Panc1 (cell line): ENCODE results near the gene CD5L. TPM values are rescaled to one million over a fixed set of nuclear protein-coding genes. Genes with fewer than 3 reads are reported as not detected.

Experiments
- ATAC-seq: fragments of 200-7000 bp; cut with Tn5 transposase; 2 replicates; pipeline ENCODE4 v1.9.1; 2020; ENCODE audit warnings: mild to moderate bottlenecking, moderate library complexity
- BruUV-seq: library from RNA; stranded (reverse); fragments of 400-500 nt; replicated peaks from 2 replicates; lab custom pipeline; 2021; lab: Mats Ljungman, UMichigan
- CTCF ChIA-PET: fragments of 300-600 bp; sonication (Branson Sonifier 250); formaldehyde crosslinking; loops from one replicate; lab custom pipeline; 2022; ENCODE audit warnings: antibody characterized with exemption; lab: Charles Lee
- POLR2A ChIA-PET: fragments of 300-600 bp; sonication (Branson Sonifier 250); formaldehyde crosslinking; loops from one replicate; lab custom pipeline; 2022; ENCODE audit warnings: antibody characterized with exemption; lab: Charles Lee
- DNase-seq: peaks from one replicate; pipeline ENCODE4 v3.0.0-alpha.2; 2010; ENCODE audit warnings: low read depth, low spot score
- H3K27ac ChIP-seq: 2 replicates; pipeline ENCODE4 v1.5.1; 2011; ENCODE audit warnings: mild to moderate bottlenecking, low read length, inconsistent platforms
- H3K27me3 ChIP-seq: fragments of 200-500 bp; sonication (Bioruptor generic); 2 replicates; pipeline ENCODE4 v1.6.0; 2014; ENCODE audit warnings: low read length, inconsistent platforms; ENCODE audit not compliant: control insufficient read depth, insufficient read depth
- H3K36me3 ChIP-seq: fragments of 200-500 bp; sonication (Bioruptor generic); 2 replicates; pipeline ENCODE4 v1.5.1; 2014; ENCODE audit warnings: inconsistent platforms, mild to moderate bottlenecking, low read length, moderate library complexity; ENCODE audit not compliant: control insufficient read depth, insufficient read depth
- H3K4me1 ChIP-seq: 2 replicates; pipeline ENCODE4 v1.5.1; 2011; ENCODE audit warnings: inconsistent platforms, mild to moderate bottlenecking, low read length, moderate library complexity; ENCODE audit not compliant: control insufficient read depth, insufficient read depth
- H3K4me3 ChIP-seq, 2 experiments: 2 replicates each; pipeline ENCODE4 v1.5.1; 2011 to 2012; ENCODE audit warnings: low read depth in 2 of 2, low read length in 2 of 2, mild to moderate bottlenecking in 2 of 2, inconsistent platforms in 1 of 2, moderate library complexity in 1 of 2
- H3K9me3 ChIP-seq: fragments of 200-500 bp; sonication (Bioruptor generic); 2 replicates; pipeline ENCODE4 v1.5.1; 2014; ENCODE audit warnings: low read depth, mild to moderate bottlenecking, inconsistent platforms, low read length, moderate library complexity; ENCODE audit not compliant: control insufficient read depth, insufficient read depth
- POLR2AphosphoS5 ChIP-seq: IDR thresholded peaks from 2 replicates; pipeline ENCODE4 v1.6.1; 2012; ENCODE audit warnings: mild to moderate bottlenecking, low read depth, low read length, moderate library complexity
- SIN3A ChIP-seq: IDR thresholded peaks from 2 replicates; pipeline ENCODE4 v1.6.1; 2012; ENCODE audit warnings: low read depth, mild to moderate bottlenecking, low read length, moderate library complexity, borderline replicate concordance; ENCODE audit not compliant: insufficient read depth
- TCF7L2 ChIP-seq: IDR thresholded peaks from 2 replicates; pipeline ENCODE4 v1.6.1; 2011; ENCODE audit warnings: mild to moderate bottlenecking, low read depth, low read length, inconsistent platforms
- in situ Hi-C: cut with HindIII; loops from 2 replicates; pipeline ENCODE4 v1.10.0; 2016; ENCODE audit warnings: low sequenced_read_pairs, low pct_unique_long_range_greater_than_20kb
- intact Hi-C: fragments of 100-400 bp; cut with micrococcal nuclease; formaldehyde crosslinking; loops from one replicate; pipeline ENCODE4 v1.10.0; 2022; ENCODE audit not compliant: unreplicated experiment
- total RNA-seq: library from RNA; stranded (reverse); gene quantifications from one replicate; pipeline ENCODE4 v1.2.1, GENCODE V29; 2021; ENCODE audit not compliant: unreplicated experiment
- TF ChIP-seq, protein P1 (sequence below), 2 experiments: IDR thresholded peaks; 2 replicates each; pipeline ENCODE4 v1.6.1; 2011 to 2012; ENCODE audit warnings: low read depth in 2 of 2, control low read depth in 1 of 2, low read length in 1 of 2, mild to moderate bottlenecking in 1 of 2, moderate library complexity in 1 of 2; ENCODE audit not compliant: insufficient read depth in 1 of 2
- TF ChIP-seq, protein P2 (sequence below): fragments of 450-650 bp; IDR thresholded peaks from 2 replicates; pipeline ENCODE4 v1.5.1; 2017; ENCODE audit warnings: mild to moderate bottlenecking

Gene CD5L
- total RNA-seq, 1 experiment from 2014 or later = not detected

- ChIA-PET POLR2A (no interaction called here), CTCF (no interaction called here)
- ATAC-seq (no peak), DNase-seq (no peak)
- Histone ChIP-seq H3K27me3 (no peaks in the 10 kb centered on the region), H3K27ac (no peak overlapping the region), H3K4me1 (no peaks in the 10 kb centered on the region), H3K9me3 (no peaks in the 10 kb centered on the region), H3K4me3 (no peak overlapping the region), H3K36me3 (no peaks in the 10 kb centered on the region)
- intact Hi-C loops = no loop called here
- in situ Hi-C loops = no loop called here
- BruUV-seq = no TSS peak
- TF ChIP-seq, protein P1, sequence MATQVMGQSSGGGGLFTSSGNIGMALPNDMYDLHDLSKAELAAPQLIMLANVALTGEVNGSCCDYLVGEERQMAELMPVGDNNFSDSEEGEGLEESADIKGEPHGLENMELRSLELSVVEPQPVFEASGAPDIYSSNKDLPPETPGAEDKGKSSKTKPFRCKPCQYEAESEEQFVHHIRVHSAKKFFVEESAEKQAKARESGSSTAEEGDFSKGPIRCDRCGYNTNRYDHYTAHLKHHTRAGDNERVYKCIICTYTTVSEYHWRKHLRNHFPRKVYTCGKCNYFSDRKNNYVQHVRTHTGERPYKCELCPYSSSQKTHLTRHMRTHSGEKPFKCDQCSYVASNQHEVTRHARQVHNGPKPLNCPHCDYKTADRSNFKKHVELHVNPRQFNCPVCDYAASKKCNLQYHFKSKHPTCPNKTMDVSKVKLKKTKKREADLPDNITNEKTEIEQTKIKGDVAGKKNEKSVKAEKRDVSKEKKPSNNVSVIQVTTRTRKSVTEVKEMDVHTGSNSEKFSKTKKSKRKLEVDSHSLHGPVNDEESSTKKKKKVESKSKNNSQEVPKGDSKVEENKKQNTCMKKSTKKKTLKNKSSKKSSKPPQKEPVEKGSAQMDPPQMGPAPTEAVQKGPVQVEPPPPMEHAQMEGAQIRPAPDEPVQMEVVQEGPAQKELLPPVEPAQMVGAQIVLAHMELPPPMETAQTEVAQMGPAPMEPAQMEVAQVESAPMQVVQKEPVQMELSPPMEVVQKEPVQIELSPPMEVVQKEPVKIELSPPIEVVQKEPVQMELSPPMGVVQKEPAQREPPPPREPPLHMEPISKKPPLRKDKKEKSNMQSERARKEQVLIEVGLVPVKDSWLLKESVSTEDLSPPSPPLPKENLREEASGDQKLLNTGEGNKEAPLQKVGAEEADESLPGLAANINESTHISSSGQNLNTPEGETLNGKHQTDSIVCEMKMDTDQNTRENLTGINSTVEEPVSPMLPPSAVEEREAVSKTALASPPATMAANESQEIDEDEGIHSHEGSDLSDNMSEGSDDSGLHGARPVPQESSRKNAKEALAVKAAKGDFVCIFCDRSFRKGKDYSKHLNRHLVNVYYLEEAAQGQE (IDR thresholded peaks at IDR 0.05; ENCODE audit: insufficient read depth in 1 of 2, low read depth in 2 of 2, low read length in 1 of 2) = no peak
- TF ChIP-seq, protein P2, sequence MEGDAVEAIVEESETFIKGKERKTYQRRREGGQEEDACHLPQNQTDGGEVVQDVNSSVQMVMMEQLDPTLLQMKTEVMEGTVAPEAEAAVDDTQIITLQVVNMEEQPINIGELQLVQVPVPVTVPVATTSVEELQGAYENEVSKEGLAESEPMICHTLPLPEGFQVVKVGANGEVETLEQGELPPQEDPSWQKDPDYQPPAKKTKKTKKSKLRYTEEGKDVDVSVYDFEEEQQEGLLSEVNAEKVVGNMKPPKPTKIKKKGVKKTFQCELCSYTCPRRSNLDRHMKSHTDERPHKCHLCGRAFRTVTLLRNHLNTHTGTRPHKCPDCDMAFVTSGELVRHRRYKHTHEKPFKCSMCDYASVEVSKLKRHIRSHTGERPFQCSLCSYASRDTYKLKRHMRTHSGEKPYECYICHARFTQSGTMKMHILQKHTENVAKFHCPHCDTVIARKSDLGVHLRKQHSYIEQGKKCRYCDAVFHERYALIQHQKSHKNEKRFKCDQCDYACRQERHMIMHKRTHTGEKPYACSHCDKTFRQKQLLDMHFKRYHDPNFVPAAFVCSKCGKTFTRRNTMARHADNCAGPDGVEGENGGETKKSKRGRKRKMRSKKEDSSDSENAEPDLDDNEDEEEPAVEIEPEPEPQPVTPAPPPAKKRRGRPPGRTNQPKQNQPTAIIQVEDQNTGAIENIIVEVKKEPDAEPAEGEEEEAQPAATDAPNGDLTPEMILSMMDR = no peak
- TF ChIP-seq POLR2AphosphoS5 (no peak), TCF7L2 (no peak), SIN3A (no peak)
Observed at GRCh38 chr1:157852476-157852875, 10.9 kb upstream of the CD5L start.

DNA sequence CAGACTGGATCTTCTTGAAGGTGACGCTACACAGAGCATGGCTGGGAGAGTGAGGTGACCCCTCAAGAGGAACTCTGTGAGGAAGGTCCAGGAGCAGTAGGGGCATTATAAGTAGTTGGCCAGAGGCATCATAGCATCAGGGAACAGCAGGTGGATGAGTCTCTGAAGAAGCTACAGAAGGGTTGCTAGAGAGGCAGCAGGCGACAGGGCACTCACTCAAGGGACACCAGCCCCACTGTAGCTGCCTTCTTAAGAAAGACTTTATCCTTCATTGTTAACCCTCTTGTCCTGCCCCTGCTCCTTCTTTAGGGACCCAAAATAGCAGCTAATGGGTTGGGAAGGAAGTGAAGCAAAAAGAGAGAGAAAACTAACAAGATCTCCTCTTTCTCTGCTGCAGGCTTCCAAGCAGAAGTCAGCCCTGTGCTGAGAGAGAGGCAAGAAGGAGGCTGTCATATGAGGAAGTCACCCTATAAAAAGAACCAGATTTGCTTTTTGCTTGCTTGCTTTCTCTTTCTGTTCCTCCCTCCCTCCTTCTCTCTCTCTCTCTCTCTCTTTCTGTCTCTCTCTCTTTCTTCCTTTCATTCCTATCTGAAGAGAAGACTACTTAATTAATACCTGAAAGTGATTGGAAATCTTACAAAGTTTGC is 7.7 kb upstream of the CD5L start:
- Histone ChIP-seq H3K27me3 (no peaks in the 10 kb centered on the region), H3K36me3 (no peaks in the 10 kb centered on the region), H3K27ac (no peak overlapping the region), H3K4me3 (no peak overlapping the region), H3K4me1 (no peaks in the 10 kb centered on the region), H3K9me3 (no peaks in the 10 kb centered on the region)
- in situ Hi-C loops (no loop called here), intact Hi-C loops (no loop called here)
- no TSS peak for BruUV-seq
- DNase-seq = no peak
- POLR2A ChIA-PET = no interaction called here
- no peak for ATAC-seq
- CTCF ChIA-PET = no interaction called here
- no peak for TF ChIP-seq TCF7L2
- TF ChIP-seq, protein P1 (IDR thresholded peaks at IDR 0.05; ENCODE audit: insufficient read depth in 1 of 2, low read depth in 2 of 2, low read length in 1 of 2) = no peak
- no peak for TF ChIP-seq POLR2AphosphoS5
